HEK293 (cell line): Measurements from ENCODE around the gene CENATAC.

ENCODE experiments used
- CTCF ChIA-PET: fragments of 350-600 bp; formaldehyde crosslinking; extraction: SDS; loops from one replicate; lab custom pipeline; 2021; ENCODE audit warnings: antibody characterized with exemption; lab: Yijun Ruan, JAX
- POLR2A ChIA-PET: fragments of 300-600 bp; formaldehyde crosslinking; extraction: SDS; loops from one replicate; lab custom pipeline; 2020; ENCODE audit warnings: antibody characterized with exemption, inconsistent platforms; lab: Yijun Ruan, JAX
- H3K27ac ChIP-seq: fragments of 200-500 bp; sonication (Bioruptor generic); 2 replicates; pipeline ENCODE4 v1.5.1; 2014; ENCODE audit warnings: low read depth, low read length, control low read depth, inconsistent platforms; ENCODE audit errors: extremely low read depth
- H3K36me3 ChIP-seq, 2 experiments: fragments of 200-500 bp in 1 of 2; sonication (Bioruptor generic) in 1 of 2; 1 replicate in 1 of 2; 2 replicates in 1 of 2; pipeline ENCODE4 v1.5.1; 2014 to 2017; ENCODE audit warnings: inconsistent platforms in 2 of 2, low read length in 2 of 2; ENCODE audit not compliant: control insufficient read depth in 2 of 2, insufficient read depth in 1 of 2
- H3K4me1 ChIP-seq: fragments of 200-500 bp; sonication (Bioruptor generic); 2 replicates; pipeline ENCODE4 v1.5.1; 2014; ENCODE audit warnings: mild to moderate bottlenecking, low read length, inconsistent platforms; ENCODE audit not compliant: control insufficient read depth, insufficient read depth
- H3K4me3 ChIP-seq: 2 replicates; pipeline ENCODE4 v1.5.1; 2011; ENCODE audit warnings: low read depth, mild to moderate bottlenecking, control low read depth, low read length, moderate library complexity
- H3K9me3 ChIP-seq: fragments of 200-500 bp; sonication (Bioruptor generic); 2 replicates; pipeline ENCODE4 v1.5.1; 2014; ENCODE audit warnings: low read depth, low read length, inconsistent platforms; ENCODE audit not compliant: control insufficient read depth, insufficient read depth
- FEZF1 ChIP-seq: fragments of 450-650 bp; formaldehyde crosslinking; IDR thresholded peaks from 2 replicates; pipeline ENCODE4 v1.5.1; 2016; ENCODE audit warnings: missing biosample characterization, missing genetic modification characterization
- IKZF3 ChIP-seq: fragments of 450-650 bp; IDR thresholded peaks from 2 replicates; pipeline ENCODE4 v1.5.0; 2018; ENCODE audit warnings: missing biosample characterization, mild to moderate bottlenecking, missing genetic modification characterization, moderate library complexity
- SALL2 ChIP-seq: fragments of 450-650 bp; formaldehyde crosslinking; IDR thresholded peaks from 2 replicates; pipeline ENCODE4 v1.5.0; 2017; ENCODE audit warnings: missing biosample characterization, mild to moderate bottlenecking, missing genetic modification characterization, borderline replicate concordance
- SCRT1 ChIP-seq: fragments of 450-650 bp; formaldehyde crosslinking; IDR thresholded peaks from 2 replicates; pipeline ENCODE4 v1.5.1; 2016; ENCODE audit warnings: missing biosample characterization, missing genetic modification characterization, borderline replicate concordance
- SCRT2 ChIP-seq: fragments of 450-650 bp; formaldehyde crosslinking; IDR thresholded peaks from 2 replicates; pipeline ENCODE4 v1.5.1; 2016; ENCODE audit warnings: missing biosample characterization, missing genetic modification characterization
- ZBTB8A ChIP-seq: fragments of 450-650 bp; formaldehyde crosslinking; IDR thresholded peaks from 2 replicates; pipeline ENCODE4 v1.5.1; 2016; ENCODE audit warnings: missing biosample characterization, missing genetic modification characterization
- ZFP69B ChIP-seq: fragments of 450-650 bp; formaldehyde crosslinking; IDR thresholded peaks from 2 replicates; pipeline ENCODE4 v1.5.1; 2016; ENCODE audit warnings: missing biosample characterization, missing genetic modification characterization
- ZNF112 ChIP-seq: fragments of 450-650 bp; formaldehyde crosslinking; IDR thresholded peaks from 2 replicates; pipeline ENCODE4 v1.5.0; 2017; ENCODE audit warnings: missing biosample characterization, missing genetic modification characterization
- ZNF121 ChIP-seq: fragments of 450-650 bp; formaldehyde crosslinking; IDR thresholded peaks from 2 replicates; pipeline ENCODE4 v1.5.1; 2016; ENCODE audit warnings: missing biosample characterization, missing genetic modification characterization
- ZNF157 ChIP-seq: fragments of 450-650 bp; formaldehyde crosslinking; IDR thresholded peaks from 2 replicates; pipeline ENCODE4 v1.5.1; 2016; ENCODE audit warnings: missing biosample characterization, missing genetic modification characterization
- ZNF184 ChIP-seq: fragments of 450-650 bp; IDR thresholded peaks from 2 replicates; pipeline ENCODE4 v1.5.1; 2018; ENCODE audit warnings: missing biosample characterization, mild to moderate bottlenecking, missing genetic modification characterization
- ZNF2 ChIP-seq: fragments of 450-650 bp; formaldehyde crosslinking; IDR thresholded peaks from 2 replicates; pipeline ENCODE4 v1.5.1; 2016; ENCODE audit warnings: missing biosample characterization, missing genetic modification characterization
- ZNF211 ChIP-seq: fragments of 450-650 bp; formaldehyde crosslinking; IDR thresholded peaks from 2 replicates; pipeline ENCODE4 v1.5.1; 2016; ENCODE audit warnings: low read depth, missing biosample characterization, missing genetic modification characterization
- ZNF24 ChIP-seq: fragments of 450-650 bp; formaldehyde crosslinking; IDR thresholded peaks from 2 replicates; pipeline ENCODE4 v1.5.1; 2016; ENCODE audit warnings: missing biosample characterization, missing genetic modification characterization
- ZNF302 ChIP-seq: fragments of 450-650 bp; formaldehyde crosslinking; IDR thresholded peaks from 2 replicates; pipeline ENCODE4 v1.5.1; 2016; ENCODE audit warnings: missing biosample characterization, missing genetic modification characterization, low read depth
- ZNF335 ChIP-seq: fragments of 450-650 bp; formaldehyde crosslinking; conservative IDR thresholded peaks from 2 replicates; pipeline ENCODE4 v1.5.1; 2016; ENCODE audit warnings: missing biosample characterization, missing genetic modification characterization
- ZNF510 ChIP-seq: fragments of 450-650 bp; formaldehyde crosslinking; IDR thresholded peaks from 2 replicates; pipeline ENCODE4 v1.5.1; 2018; ENCODE audit warnings: mild to moderate bottlenecking, missing genetic modification characterization, missing biosample characterization; ENCODE audit not compliant: insufficient replicate concordance
- ZNF629 ChIP-seq: fragments of 450-650 bp; formaldehyde crosslinking; IDR thresholded peaks from 2 replicates; pipeline ENCODE4 v1.5.1; 2017; ENCODE audit warnings: missing biosample characterization, missing genetic modification characterization
- TF ChIP-seq, protein P1 (sequence below): fragments of 450-650 bp; formaldehyde crosslinking; IDR thresholded peaks from 2 replicates; pipeline ENCODE4 v1.5.1; 2016; ENCODE audit warnings: missing biosample characterization, missing genetic modification characterization
- TF ChIP-seq, protein P2 (sequence below): fragments of 450-650 bp; formaldehyde crosslinking; IDR thresholded peaks from 2 replicates; pipeline ENCODE4 v1.5.1; 2017; ENCODE audit warnings: missing biosample characterization, missing genetic modification characterization
- TF ChIP-seq, protein P3 (sequence below): fragments of 450-650 bp; formaldehyde crosslinking; IDR thresholded peaks from 2 replicates; pipeline ENCODE4 v1.5.1; 2016; ENCODE audit warnings: missing biosample characterization, missing genetic modification characterization
- TF ChIP-seq, protein P4 (sequence below): fragments of 450-650 bp; formaldehyde crosslinking; IDR thresholded peaks from 2 replicates; pipeline ENCODE4 v1.5.1; 2017; ENCODE audit warnings: missing biosample characterization, mild to moderate bottlenecking, missing genetic modification characterization, moderate library complexity
- TF ChIP-seq, protein P5 (sequence below): fragments of 450-650 bp; formaldehyde crosslinking; IDR thresholded peaks from 2 replicates; pipeline ENCODE4 v1.5.1; 2016; ENCODE audit warnings: missing biosample characterization, missing genetic modification characterization

The CENATAC gene

DNA sequence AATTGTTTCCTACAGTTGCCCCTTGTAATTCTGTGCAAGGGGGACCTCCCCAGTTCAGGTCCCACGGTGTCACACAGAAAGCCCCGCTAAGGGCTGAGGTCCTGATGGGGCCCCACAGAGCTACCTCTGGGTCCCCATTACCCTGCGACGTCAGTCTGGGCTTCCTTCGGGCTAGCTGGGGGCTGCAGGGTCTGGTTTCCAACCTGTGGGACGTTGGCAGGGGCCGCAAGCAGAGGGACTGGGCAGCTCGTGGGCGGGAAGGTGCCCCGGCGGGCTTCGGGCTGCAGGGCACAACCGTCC is 32.0 kb downstream of the CENATAC start:
- peak overlapping the region; percentile 82 for H3K4me3 ChIP-seq
- peaks cover 0 to 42% of the 10 kb centered on the region in 2 experiments; a peak in 1 of 3 replicates for H3K36me3 ChIP-seq
- TF ChIP-seq ZFP69B, result 0 out of 2 replicates have a peak, but pooled peaks have one; percentile 9
- 0 out of 2 replicates have a peak, but pooled peaks have one; percentile 17 for TF ChIP-seq SALL2 (tag by site-specific recombination)
- peak; percentile 64; the same call in 1 of the 2 replicates for TF ChIP-seq SCRT2 (tag by site-specific recombination)
- no peak for TF ChIP-seq ZNF121 (tag by site-specific recombination)
- TF ChIP-seq ZNF335 (tag by site-specific recombination), result peak; percentile 84
- peak; percentile 93 for TF ChIP-seq ZBTB8A
- TF ChIP-seq, protein P1, sequence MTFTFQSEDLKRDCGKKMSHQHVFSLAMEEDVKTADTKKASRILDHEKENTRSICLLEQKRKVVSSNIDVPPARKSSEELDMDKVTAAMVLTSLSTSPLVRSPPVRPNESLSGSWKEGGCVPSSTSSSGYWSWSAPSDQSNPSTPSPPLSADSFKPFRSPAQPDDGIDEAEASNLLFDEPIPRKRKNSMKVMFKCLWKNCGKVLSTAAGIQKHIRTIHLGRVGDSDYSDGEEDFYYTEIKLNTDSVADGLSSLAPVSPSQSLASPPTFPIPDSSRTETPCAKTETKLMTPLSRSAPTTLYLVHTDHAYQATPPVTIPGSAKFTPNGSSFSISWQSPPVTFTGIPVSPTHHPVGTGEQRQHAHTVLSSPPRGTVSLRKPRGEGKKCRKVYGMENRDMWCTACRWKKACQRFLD (tag by site-specific recombination), result no peak
- no peak for TF ChIP-seq ZNF184 (tag by site-specific recombination)
- H3K4me1 ChIP-seq, result no peaks in the 10 kb centered on the region
- peak overlapping the region; percentile 83; the same call in 1 of the 2 replicates for H3K27ac ChIP-seq
- ChIA-PET POLR2A (interaction anchor here (0.6 to 2.4 kb wide), 8 partner anchors 9 to 291 kb away, joined by 3 to 10 read pairs (median 4); partner anchors contain the start of genes CENATAC, RPS25 and TRAPPC4), CTCF (interaction anchor here (0.6 to 2.1 kb wide), 8 partner anchors 11 to 102 kb away, joined by 3 to 8 read pairs (median 4); partner anchors contain the start of genes HMBS, RPS25, TRAPPC4 and VPS11)
- no peaks in the 10 kb centered on the region for H3K9me3 ChIP-seq

DNA sequence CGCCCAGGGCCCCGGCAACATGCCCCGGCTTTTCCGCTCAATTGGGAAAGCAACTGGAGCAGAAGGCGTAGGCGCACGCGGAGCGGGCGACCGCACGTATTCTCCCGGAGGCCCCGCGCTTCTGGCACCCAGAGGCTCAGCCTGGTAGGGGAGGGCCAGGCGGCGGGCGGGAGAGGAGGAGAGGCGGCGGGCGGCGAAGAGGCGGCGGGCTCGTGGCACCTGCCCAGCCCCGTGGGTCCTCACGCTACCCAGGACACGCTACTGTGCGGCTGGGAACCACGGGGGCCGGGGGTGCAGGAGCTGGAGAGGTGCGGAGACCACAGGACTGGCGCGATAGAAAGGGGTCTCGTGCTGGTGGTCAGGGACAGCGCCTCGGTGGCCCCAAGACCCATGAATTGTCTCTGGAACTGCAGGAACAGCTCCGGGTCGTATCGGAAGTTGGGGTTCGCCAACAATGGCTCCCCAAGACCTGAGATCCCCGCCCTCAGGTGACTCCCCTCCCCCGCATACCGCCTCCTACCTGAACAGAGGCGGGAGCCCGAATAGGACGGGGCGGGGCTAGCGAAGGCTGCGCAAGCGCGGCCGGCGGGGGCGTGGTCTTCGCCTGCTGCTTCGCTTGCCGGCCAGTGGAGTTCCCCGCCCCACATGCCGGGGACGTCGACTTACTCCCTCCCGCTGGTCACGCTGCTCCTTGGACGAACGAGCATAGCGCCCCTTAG is 32.5 kb downstream of the CENATAC start, which contains the start of gene SLC37A4:
Gene SLC37A4, minus strand, starts transcription at position 549 of the 719 bp plus-strand sequence.
- Histone ChIP-seq H3K36me3 (peaks cover 0 to 37% of the 10 kb centered on the region in 2 experiments; a peak in 1 of 3 replicates), H3K27ac (peak within 1 kb of the TSS; percentile 83), H3K4me3 (peak within 1 kb of the TSS; percentile 82), H3K4me1 (no peaks in the 10 kb centered on the region), H3K9me3 (no peaks in the 10 kb centered on the region)
- POLR2A ChIA-PET, result interaction anchor here (0.7 to 2.4 kb wide), 9 partner anchors 9 to 291 kb away, joined by 3 to 10 read pairs (median 3); partner anchors contain the start of genes CENATAC, DPAGT1, RPS25 and TRAPPC4
- CTCF ChIA-PET, result interaction anchor here (0.6 to 2.1 kb wide), 10 partner anchors 12 to 118 kb away, joined by 3 to 8 read pairs (median 4); partner anchors contain the start of genes HMBS, RPS25, TRAPPC4 and VPS11
- no peak for TF ChIP-seq ZNF302 (tag by site-specific recombination)
- TF ChIP-seq IKZF3 (tag by site-specific recombination), result no peak
- no peak for TF ChIP-seq ZNF211
- no peak for TF ChIP-seq SCRT1 (tag by site-specific recombination)
- TF ChIP-seq, protein P2, sequence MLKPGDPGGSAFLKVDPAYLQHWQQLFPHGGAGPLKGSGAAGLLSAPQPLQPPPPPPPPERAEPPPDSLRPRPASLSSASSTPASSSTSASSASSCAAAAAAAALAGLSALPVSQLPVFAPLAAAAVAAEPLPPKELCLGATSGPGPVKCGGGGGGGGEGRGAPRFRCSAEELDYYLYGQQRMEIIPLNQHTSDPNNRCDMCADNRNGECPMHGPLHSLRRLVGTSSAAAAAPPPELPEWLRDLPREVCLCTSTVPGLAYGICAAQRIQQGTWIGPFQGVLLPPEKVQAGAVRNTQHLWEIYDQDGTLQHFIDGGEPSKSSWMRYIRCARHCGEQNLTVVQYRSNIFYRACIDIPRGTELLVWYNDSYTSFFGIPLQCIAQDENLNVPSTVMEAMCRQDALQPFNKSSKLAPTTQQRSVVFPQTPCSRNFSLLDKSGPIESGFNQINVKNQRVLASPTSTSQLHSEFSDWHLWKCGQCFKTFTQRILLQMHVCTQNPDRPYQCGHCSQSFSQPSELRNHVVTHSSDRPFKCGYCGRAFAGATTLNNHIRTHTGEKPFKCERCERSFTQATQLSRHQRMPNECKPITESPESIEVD (tag by site-specific recombination), result no peak
- TF ChIP-seq ZNF24, result no peak
- TF ChIP-seq, protein P3, sequence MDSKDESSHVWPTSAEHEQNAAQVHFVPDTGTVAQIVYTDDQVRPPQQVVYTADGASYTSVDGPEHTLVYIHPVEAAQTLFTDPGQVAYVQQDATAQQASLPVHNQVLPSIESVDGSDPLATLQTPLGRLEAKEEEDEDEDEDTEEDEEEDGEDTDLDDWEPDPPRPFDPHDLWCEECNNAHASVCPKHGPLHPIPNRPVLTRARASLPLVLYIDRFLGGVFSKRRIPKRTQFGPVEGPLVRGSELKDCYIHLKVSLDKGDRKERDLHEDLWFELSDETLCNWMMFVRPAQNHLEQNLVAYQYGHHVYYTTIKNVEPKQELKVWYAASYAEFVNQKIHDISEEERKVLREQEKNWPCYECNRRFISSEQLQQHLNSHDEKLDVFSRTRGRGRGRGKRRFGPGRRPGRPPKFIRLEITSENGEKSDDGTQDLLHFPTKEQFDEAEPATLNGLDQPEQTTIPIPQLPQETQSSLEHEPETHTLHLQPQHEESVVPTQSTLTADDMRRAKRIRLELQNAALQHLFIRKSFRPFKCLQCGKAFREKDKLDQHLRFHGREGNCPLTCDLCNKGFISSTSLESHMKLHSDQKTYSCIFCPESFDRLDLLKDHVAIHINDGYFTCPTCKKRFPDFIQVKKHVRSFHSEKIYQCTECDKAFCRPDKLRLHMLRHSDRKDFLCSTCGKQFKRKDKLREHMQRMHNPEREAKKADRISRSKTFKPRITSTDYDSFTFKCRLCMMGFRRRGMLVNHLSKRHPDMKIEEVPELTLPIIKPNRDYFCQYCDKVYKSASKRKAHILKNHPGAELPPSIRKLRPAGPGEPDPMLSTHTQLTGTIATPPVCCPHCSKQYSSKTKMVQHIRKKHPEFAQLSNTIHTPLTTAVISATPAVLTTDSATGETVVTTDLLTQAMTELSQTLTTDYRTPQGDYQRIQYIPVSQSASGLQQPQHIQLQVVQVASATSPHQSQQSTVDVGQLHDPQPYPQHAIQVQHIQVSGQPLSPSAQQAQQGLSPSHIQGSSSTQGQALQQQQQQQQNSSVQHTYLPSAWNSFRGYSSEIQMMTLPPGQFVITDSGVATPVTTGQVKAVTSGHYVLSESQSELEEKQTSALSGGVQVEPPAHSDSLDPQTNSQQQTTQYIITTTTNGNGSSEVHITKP (tag by site-specific recombination), result 0 out of 2 replicates have a peak, but pooled peaks have one; percentile 19
- TF ChIP-seq, protein P4, sequence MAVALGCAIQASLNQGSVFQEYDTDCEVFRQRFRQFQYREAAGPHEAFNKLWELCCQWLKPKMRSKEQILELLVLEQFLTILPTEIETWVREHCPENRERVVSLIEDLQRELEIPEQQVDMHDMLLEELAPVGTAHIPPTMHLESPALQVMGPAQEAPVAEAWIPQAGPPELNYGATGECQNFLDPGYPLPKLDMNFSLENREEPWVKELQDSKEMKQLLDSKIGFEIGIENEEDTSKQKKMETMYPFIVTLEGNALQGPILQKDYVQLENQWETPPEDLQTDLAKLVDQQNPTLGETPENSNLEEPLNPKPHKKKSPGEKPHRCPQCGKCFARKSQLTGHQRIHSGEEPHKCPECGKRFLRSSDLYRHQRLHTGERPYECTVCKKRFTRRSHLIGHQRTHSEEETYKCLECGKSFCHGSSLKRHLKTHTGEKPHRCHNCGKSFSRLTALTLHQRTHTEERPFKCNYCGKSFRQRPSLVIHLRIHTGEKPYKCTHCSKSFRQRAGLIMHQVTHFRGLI (tag by site-specific recombination), result no peak
- TF ChIP-seq, protein P5, sequence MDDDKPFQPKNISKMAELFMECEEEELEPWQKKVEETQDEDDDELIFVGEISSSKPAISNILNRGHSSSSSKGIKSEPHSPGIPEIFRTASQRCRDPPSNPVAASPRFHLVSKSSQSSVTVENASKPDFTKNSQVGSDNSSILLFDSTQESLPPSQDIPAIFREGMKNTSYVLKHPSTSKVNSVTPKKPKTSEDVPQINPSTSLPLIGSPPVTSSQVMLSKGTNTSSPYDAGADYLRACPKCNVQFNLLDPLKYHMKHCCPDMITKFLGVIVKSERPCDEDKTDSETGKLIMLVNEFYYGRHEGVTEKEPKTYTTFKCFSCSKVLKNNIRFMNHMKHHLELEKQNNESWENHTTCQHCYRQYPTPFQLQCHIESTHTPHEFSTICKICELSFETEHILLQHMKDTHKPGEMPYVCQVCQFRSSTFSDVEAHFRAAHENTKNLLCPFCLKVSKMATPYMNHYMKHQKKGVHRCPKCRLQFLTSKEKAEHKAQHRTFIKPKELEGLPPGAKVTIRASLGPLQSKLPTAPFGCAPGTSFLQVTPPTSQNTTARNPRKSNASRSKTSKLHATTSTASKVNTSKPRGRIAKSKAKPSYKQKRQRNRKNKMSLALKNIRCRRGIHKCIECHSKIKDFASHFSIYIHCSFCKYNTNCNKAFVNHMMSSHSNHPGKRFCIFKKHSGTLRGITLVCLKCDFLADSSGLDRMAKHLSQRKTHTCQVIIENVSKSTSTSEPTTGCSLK (tag by site-specific recombination), result no peak
- no peak for TF ChIP-seq ZNF112 (tag by site-specific recombination)
- 0 out of 2 replicates have a peak, but pooled peaks have one; percentile 10 for TF ChIP-seq ZNF629 (tag by site-specific recombination)
- TF ChIP-seq ZNF510 (tag by site-specific recombination), result no peak
- no peak for TF ChIP-seq ZNF157
- no peak; the same call in 1 of the 2 replicates for TF ChIP-seq FEZF1
- TF ChIP-seq ZBTB8A, result peak; percentile 82
- TF ChIP-seq ZNF2 (tag by site-specific recombination), result peak; percentile 31; the same call in 1 of the 2 replicates
